Urothelium cell line (cell line): ENCODE results near the gene MAPK9.

Experiments used
- DNase-seq: peaks from one replicate; pipeline ENCODE4 v3.0.0; 2011; ENCODE audit warnings: low spot score, mixed read lengths
- FAIRE-seq: peaks from 2 replicates; lab custom pipeline; 2011; peaks lifted over from hg19 to GRCh38; lab: Jason Lieb, UNC

Gene MAPK9

DNA sequence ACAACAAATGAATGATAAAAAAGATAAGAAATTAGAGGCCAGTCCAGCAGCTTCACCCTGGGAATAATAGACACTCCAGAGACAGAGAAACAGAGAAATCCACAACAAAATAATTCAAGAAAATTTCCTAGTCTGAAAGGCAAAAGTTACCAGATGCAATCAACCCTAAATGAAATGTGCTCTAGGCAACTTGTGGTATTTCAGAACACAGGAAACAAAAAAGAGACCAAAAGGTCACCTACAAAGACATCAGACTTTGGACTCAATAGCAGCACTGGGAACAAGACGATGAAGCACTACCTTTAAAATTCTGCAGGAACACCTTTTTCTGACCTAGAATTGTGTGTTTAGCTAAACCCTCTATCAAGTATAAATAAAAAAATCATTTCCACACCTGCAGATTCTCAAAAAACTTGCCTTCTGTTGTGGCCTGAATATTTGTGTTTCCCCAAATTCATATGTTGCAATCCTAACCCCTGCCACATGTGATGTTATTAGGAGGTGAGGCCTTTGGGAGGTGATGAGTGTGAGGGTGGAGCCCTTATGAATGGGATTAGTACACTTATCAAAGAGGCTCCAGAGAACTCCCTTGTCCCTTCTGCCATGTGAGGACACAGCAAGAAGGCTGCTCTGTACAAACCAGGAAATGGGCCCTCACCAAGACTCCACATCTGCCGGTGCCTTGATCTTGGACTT lies 5.9 kb upstream of the MAPK9 start:
- DNase-seq (no peak), FAIRE-seq (no peak)

DNA sequence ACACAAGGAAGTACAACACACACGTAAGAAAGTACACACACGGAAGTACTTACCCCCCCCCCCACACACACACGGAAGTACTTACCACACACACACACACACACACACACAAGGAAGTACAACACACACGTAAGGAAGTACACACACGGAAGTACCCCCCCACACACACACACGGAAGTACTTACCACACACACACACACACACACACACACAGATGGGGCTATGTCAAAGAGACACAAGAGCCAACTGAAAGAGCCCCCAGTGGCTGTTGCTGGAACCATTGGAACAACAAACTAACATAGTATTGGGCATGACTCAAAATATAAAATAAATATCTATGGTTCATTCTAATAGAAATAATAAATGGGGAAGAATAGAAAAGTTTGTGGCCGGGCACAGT lies 4.9 kb upstream of the MAPK9 start:
- FAIRE-seq (no peak), DNase-seq (no peak)

DNA sequence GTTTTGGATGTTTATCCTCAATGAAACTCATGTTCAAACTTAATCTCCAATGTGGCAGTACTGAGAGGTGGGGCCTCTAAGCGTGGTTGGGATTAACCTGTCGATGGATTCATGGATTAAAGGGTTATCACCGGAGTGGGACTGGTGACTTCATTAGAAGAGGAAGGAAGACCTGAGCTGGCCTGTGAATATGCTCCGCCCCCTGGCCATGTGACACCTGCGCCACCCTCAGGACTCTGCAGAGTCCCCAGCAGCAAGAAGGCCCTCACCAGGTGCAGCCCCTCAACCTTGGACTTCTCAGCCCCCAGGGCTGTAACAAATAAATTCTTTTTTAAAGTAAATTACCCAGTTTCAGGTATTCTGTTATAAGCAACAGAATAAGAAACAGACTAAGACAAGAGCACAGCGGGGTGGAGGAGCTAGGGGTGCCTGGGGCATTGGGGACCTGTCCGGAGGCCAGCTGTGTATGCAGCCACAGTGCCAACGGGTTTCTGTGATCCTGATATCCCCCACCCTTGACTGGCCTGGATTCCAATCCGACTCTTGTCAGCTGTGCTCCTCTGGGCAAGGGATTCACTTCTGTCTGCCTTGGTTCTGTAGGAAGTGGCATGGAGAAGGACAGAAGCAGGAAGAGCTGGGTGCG lies 3.2 kb upstream of the MAPK9 start:
- DNase-seq: no peak
- FAIRE-seq: no peak

DNA sequence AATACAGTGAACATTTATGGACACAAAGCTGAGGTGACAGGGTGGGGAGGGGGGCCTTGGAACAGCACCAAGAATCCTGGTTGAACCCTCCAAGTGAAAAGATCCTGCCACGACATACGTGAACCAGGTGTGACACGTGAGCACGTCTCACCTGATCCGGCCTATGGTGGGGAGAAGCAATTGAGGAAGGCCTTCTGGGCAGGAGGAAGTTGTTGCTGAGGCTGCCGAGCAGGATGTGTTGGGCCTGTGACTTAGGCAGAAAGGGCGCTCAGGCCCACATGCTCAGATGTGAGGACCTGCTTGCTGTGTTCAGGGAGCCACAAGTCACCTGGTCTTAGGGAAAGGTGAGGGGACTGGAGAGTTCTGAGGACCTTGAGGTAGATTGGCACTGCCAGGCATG lies 2.5 kb upstream of the MAPK9 start:
- DNase-seq (no peak), FAIRE-seq (no peak)

DNA sequence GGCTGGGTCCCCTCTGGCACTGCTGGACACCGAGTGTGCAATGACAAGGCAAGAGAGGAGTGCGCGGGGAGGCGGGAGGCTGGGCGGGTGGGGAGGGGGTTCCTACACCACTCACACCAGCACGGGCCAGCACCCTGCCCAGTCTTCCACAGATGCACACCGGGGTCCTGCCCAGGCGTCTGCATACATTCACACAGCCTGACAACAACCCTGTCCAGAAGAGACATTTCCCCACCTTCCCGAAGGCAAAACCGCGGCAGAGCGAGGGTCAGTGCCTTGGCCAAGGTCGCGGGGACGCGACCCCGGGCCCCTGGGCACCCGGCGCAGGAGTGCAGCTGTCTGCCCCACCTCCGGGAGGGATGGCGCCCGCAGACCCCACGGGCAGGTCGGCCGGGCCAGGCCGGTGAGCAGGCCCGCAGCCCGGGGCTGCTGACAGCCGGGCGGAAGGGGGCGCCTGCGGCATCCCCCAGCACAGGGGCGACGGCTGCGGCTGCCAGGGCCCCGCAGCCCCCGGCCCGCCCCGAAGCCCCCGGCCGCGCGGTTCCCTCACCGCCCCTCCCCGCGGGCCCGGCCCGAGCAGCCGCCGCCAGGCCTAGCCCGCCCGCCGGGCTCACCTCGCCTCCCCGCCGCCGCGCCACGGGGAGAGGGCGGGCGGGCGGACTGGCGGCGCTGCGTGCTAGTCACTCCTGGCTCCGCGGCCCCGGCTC lies 496 bp downstream of the MAPK9 start:
- no peak for FAIRE-seq
- DNase-seq: peak; percentile 60

DNA sequence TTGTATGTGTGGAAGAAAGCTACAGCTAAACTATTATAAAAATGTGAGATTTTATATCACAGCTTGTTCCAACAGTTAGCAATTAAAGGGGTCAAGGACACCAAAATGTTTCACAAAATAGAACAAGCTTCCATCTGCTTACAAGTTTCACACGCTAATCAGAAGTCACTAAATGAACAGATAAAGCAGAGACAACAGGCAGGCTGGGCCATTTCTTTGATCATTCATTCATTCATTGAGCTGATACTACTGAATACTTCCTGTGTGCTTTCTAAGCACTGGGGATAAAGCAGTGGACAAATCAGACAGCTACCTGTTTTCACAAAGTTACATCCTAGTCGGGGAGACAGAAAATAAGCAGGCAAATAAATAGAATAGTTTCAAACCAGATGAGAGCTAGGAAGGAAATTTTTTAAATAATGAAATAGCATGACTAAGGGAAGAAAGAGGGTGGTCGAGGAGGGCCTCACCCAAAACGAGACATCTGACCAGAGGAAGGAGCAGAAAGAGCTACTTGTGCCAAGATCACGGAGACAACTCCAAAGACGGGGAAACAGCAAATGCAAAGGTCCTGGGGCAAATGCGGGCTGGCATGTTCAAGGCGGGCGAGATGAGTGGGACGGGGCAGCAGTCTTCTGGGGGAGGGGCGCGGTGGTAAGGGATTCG lies 1.2 kb downstream of the MAPK9 start:
- no peak for DNase-seq
- no peak for FAIRE-seq

DNA sequence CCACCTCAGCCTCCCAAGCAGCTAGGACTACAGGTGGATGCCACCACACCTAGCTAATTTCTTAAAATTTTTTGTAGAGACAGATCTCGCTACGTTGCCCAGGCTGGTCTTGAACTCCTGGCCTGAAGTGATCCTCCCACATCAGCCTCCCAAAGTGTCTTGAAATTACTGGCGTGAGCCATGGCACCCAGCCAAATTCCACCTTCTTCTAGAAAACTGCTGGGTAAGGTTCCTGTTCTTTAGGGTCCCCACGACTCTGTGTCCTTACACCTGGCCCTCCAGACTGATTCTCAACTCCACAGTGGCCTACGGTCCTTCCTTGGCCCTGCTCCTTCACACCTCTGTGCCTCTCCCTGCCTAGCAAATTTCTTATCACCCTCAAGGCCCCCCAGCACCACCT lies 1.9 kb downstream of the MAPK9 start:
- no peak for DNase-seq
- FAIRE-seq: no peak

DNA sequence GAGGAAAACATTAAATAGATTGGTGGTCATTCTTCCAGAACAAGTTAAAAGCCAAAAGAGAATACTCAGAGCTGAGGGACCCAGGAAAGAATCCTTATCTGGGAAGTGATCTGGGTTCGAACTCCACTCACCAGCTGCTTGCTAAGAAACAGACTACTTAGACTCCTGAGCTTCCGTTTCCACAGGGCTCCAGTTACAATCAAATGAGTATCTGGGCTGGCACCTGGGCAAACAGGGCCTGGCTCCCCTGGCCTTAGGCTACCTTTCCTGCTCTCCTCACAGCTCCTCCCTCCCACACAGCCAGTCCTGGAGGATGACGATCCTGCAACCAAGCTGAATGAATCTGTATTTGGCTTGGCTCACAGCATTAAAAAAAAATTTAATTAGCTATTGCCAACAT lies 2.5 kb downstream of the MAPK9 start:
- no peak for DNase-seq
- no peak for FAIRE-seq

DNA sequence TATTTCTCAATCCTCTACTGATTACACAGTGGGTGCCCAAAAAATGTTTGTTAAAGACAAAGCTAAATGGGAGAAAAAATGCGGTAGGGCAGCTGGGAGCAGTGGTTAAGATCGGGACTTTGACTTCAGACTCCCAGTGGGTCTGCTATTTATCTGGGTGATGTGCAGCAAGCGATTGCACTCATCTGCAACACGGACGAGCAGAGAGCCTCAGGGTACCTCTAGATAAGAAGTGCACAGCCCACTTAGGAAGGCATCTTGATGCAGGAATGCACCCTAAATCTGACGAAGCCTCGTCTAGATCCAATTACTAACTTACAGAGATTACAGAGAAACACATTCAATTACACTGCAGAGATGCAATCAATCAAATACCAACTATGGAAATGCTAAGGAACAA lies 4.0 kb downstream of the MAPK9 start:
- DNase-seq (no peak), FAIRE-seq (no peak)

DNA sequence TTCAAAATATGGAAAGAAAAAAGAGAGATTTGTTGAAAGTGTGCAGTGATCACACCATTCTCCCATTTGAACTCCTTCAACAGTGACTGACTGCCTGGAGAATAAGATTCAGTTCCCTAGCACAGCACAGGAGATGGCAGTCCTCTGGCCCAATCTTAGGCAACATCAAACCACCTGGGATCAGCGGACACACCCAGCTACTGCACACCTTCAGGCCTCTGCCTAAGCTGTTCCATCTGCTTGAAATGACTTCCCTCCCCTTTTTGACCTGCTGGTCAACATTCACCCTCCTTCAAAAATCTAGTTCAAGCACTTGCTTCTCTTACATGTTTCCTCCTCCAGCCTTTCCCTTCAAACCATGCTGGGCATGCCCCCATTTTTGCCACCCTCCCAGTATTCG lies 4.5 kb downstream of the MAPK9 start:
- no peak for DNase-seq
- no peak for FAIRE-seq

DNA sequence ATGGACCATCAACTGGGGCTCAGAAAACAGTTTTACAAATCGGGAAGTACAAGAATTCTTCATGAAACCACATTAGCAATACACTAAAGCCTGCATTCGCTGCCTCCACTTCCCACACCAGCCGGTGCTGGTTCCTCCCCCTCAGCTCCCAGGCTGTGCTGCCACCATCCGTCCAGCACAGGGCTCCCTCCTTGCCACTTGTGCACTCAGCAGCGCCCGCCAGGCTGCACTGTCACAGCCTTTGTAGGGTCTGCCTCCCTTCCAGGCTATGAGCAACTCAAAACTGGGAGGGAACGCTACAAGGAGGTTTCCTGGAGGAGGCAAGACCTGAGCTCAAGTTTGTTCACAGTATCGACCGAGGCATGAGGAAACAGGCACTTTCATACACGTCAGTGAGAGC lies 7.7 kb downstream of the MAPK9 start:
- DNase-seq: no peak
- no peak for FAIRE-seq

DNA sequence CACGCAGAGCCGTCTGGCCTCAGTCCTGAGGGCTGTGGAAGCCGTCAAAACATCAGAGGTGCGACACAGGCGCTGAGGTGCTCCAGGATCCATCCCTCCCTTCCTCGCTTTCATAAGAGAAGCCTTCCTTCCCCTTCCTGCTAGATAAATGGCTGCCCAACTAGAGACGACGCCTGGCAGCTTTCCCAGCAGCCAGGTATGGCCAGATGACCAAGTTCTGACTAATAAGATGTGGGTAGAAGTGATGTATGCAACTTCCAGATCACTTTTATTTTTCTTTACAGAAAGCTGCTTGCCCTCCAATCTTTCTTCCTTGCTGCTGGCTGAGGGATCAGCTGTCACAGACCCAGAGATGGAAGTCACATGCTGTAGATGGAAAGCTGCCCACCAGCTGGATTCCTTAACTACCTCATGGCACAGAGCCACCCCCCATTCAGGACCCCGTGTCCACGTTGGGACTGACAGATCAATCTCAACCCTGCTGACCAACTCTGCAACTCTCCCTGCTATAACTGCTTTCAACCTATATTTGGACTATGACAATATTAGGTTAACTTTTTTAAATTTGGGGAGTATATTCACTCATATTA lies 8.8 kb downstream of the MAPK9 start:
- FAIRE-seq (no peak), DNase-seq (no peak)

DNA sequence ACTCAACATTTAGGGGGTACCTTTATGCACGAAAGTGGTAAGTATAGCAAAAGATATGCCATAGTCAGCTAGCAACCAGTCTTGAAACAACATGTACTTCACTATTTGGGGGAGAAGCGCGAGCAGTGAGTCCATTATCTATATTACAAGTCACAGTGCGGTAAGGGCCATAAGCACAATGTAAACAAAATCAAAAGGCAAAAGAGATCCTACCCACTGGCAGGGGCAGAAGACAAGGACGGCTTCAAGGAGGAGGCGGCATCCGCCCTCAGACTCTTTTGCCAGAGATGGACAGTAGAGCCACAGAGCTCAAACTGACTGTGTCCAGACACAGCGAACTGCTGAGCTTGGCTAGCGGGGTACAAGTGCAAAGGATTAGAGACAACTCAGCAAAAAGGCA lies 9.6 kb downstream of the MAPK9 start:
- DNase-seq (no peak), FAIRE-seq (no peak)

DNA sequence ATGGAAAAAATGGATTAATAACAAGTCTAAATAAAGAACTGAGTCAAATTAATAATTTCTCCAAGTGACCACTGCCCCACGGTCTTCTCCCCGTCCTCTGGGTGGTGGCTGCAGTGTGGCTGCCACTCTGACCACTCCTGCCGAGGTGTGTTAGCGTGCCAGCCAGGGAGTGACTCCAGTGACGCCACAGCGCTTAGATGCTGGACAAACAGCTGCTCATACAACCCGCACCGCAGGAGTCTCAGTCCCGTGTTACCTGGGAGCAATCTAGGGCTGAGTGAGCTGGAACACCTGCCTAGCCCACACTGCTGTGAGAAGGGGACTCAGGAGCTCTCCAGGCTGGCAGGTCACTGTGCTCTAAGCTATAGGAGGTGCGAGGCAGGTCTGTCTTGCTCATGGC lies 10.2 kb downstream of the MAPK9 start:
- no peak for FAIRE-seq

DNA sequence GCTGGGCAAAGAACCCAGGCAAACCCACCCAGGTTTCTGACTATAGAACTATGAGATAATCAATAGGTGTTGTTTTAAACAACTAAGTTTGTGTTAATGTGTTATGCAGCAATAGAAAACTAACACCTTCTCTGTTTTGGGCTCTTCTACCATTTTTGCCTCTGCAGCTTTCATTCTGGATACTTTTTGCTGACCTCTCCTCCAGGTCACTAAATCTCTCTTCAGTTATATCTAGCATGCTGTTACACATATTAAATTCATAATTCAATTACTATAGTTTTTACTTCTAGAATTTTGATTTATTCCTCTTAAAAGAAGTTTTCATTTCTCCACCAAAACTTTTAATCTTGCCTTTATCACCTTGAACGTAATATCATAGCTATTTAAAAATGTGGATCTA lies 17.2 kb downstream of the MAPK9 start:
- DNase-seq: no peak

More for the DNA sequence above, 10.2 kb downstream of the MAPK9 start:
- no peak for DNase-seq

DNA sequence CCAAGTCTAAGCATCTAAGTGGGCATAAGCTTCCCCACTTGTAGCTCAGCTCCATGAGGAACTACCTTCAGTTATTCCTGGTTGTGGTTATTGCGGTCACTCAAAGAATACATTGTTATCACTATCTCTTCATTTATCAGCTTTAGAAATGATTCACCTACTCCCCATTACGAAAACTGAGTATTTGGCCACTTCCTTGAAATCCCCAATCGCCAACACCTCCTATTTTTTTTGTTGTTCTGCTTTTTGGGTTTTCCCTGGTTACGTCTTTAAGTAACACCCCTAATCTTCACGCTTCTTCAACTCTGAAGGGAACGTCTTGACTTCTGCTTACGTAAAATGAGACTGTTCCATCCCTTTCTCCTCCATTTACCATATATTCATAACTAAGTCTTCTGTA lies 20.7 kb downstream of the MAPK9 start:
- DNase-seq: no peak
- FAIRE-seq: no peak

More for the DNA sequence above, 17.2 kb downstream of the MAPK9 start:
- FAIRE-seq: no peak

DNA sequence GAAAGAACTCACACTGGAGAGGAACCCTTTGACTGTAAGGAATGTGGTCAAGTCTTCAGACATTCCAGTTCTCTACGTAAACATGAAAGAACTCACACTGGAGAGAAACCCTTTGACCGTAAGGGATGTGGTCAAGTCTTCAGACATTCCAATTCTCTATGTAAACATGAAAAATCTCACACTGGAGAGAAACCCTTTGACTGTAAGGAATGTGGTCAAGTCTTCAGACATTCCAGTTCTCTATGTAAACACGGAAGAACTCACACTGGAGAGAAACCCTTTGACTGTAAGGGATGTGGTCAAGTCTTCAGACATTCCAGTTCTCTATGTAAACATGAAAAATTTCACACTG lies 32.6 kb downstream of the MAPK9 start:
- DNase-seq (peak; percentile 37), FAIRE-seq (peak; percentile 63)

DNA sequence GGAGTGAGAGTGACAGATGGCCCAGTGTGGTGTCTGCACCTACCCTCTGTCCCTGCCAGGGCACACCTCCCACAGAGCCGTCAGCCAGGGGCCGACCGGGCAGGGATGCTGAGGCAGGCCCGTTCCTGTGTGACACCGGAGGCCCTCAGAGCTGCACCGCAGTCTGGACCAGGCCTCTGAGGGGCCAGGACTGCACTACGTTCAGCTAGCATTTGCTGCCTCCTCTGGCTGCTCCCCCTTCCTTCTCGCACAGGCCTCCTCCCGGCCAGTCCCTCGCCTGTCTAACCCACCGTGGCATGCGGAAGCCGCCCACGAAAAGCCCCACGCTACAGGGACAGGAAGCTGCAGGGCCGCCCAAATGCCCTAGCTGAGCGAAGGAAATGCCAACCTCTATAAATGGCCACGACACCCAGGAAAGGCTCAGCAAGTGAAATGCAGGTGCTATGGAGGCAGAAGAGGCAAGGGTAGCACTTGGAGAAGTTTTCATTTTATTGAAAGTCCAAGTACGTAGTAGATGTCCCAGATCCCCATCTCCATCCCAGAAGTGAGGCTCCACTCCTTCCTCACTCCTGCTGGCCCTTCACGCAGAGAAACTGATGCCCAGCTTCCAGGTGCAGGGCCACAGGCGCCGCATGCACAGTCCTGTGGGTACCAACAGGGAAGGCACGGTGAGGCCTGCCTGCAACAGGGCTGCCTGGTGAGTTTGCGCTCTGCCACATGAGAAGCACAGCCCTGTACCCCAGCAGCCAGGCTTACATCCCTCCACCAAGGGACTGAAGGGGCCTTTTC lies 38.7 kb downstream of the MAPK9 start:
- DNase-seq (no peak), FAIRE-seq (no peak)

DNA sequence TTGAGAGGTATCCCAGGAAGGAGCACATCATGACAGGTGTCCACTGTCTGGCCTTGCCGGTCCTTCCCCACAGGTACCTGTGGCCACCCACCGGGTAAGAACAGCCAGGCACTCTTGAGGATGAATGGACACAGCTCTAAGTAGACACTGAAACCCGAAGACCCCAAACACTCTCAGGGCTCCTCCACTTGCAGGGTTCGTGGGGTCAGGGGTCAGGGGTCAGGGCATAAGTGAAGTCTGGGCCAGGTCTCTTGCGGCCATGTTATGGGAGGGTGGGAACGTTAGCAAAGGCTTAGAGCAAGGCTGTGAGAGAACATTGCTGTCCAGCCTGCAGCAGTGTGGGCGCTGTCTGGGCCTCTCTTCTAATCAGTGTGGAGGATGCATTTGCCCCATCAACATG lies 40.0 kb downstream of the MAPK9 start:
- FAIRE-seq (no peak), DNase-seq (no peak)

DNA sequence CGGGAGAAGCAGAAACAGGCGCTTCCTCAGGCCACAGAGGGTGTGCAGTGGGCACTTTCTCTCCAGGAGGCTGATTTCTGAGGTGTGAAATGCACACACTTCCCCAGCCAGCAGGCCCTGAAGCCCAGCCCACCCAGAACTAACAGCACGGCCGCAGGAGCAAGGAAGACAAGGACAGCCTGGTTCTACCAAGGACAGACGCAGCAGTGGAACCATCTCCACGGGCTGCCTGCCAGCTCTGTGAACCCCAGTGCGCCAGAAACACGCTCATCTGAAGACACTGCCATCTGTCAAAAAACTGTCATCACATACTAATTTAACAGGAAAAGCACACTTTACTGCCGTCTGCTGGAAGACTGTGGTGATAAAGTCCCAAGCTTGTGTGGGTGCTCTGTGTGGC lies 40.7 kb downstream of the MAPK9 start:
- FAIRE-seq: no peak

DNA sequence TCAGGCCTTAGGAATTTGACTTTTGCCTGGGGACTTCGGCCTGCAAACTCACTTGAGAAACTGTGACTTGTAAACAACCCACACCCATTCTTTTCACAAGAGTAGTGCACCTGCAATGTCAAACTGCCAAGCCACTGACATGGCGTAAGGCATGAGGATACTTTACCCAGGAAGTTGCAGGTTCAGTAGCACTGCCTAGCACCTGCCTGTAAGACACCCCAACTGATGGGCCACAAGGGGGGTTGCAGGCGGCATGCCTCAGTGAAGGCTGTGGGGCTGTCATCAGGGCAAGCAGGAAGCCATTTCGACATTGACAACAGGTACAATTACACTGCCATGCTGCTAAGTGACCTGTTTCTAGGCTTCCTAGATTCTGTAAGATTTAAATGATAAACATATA lies 41.6 kb downstream of the MAPK9 start:
- FAIRE-seq: no peak
- DNase-seq: no peak

More for the DNA sequence above, 40.7 kb downstream of the MAPK9 start:
- no peak for DNase-seq
